GM13976 (cell line): ENCODE data around the gene OGFRL1.

Source experiments
- DNase-seq: peaks from one replicate; pipeline ENCODE4 v3.0.0; 2012; ENCODE audit warnings: low spot score
- in situ Hi-C: fragments of 300-500 bp; cut with MboI; formaldehyde crosslinking; loops from one replicate; pipeline ENCODE4 v1.12.0; 2022; ENCODE audit warnings: low sequenced_read_pairs, mixed read lengths, inconsistent platforms; ENCODE audit not compliant: unreplicated experiment
- TF ChIP-seq, protein P1 (sequence below): IDR thresholded peaks from 2 replicates; pipeline ENCODE4 v1.5.1; 2012; ENCODE audit warnings: borderline replicate concordance, mild to moderate bottlenecking; ENCODE audit not compliant: insufficient read depth; ENCODE audit errors: extremely low read depth, missing control alignments, control extremely low read depth

Gene OGFRL1

DNA sequence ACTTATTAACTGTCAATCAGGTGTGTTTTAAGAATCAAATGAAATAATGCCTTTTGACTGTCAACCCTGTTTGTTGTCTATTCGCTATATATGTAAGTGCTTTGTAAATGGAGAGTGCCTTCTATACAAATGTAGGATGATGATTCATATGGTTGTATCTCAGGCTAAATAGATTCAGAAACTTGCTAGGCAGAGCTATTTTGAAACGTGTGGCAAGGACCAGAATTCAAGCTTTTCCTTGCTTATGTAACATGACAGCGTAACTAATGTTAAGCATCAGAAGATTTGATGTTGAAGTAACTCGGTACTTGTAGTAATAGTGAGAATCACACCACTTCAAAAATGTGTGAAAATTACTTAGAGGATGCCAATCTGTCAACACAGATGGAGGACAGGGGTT, 3.4 kb downstream of the OGFRL1 start:
- TF ChIP-seq, protein P1, sequence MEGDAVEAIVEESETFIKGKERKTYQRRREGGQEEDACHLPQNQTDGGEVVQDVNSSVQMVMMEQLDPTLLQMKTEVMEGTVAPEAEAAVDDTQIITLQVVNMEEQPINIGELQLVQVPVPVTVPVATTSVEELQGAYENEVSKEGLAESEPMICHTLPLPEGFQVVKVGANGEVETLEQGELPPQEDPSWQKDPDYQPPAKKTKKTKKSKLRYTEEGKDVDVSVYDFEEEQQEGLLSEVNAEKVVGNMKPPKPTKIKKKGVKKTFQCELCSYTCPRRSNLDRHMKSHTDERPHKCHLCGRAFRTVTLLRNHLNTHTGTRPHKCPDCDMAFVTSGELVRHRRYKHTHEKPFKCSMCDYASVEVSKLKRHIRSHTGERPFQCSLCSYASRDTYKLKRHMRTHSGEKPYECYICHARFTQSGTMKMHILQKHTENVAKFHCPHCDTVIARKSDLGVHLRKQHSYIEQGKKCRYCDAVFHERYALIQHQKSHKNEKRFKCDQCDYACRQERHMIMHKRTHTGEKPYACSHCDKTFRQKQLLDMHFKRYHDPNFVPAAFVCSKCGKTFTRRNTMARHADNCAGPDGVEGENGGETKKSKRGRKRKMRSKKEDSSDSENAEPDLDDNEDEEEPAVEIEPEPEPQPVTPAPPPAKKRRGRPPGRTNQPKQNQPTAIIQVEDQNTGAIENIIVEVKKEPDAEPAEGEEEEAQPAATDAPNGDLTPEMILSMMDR: no peak
- in situ Hi-C loops: no loop called here
- no peak for DNase-seq

DNA sequence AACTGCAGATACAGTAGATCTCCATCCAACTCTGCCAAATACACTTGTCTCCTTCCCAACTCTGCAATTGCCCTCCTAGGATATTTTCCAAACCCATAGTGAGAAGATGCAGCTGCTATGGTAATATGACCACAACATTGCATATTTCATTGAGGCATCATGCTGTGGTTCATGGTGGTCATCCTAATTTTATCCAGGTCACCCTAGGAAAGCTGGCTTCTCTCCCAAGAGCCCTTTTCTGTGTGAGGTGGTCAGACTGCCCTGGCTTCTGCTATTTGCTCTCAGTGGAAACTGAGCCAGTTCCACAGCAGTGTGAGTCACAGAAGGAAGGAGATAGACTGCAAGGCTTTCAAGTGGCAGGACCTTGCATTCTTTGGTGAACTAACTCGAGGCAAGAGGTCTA, 5.5 kb downstream of the OGFRL1 start:
- in situ Hi-C loops: no loop called here
- DNase-seq: no peak
- TF ChIP-seq, protein P1: no peak

- in situ Hi-C loops: no loop called here
- no peak for DNase-seq
- TF ChIP-seq, protein P1: no peak
These were observed 9.8 kb downstream of the OGFRL1 start for GRCh38 chr6:71298459-71298858.

DNA sequence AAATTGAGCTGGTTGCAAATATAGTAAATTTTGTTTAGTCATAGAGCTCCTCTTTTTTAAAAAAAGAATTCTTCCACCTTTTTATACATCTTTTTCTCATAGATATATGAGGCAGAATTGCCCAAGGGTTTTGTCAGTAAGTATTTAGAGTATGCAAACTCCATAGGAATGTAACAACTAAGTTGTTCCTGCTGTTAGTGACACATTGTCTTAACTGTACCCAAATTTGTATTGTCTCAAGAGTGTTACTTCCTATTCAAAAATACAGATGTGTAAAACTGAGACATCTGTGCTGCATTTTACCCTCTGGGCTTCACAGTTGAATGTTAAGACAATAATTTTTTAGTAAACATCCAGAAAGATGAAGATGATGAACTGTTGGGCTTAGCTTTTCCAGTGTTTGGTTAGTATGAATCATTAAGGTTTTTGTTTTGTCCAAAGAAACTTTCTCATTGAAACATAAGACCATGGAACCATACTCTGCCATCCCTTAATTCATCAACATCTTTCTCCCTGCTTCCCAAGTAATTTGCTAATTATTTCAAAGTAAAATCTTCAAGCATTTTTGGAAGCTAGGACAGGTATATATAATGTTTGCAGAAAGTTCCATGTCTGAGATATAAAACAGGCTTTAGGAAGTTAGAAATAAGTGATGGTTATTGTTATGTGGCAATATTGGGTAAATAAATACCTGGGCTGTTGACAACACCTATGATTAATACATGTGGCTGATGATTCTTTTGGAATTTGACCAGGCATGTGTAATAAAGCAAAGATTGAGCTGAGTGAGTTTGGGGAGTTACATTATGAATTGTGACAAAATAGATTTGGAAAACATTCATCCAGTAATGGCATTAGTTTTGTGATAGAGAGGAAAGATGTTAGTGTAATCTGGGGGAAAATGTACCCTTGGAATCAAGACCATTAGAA, 11.2 kb downstream of the OGFRL1 start:
- in situ Hi-C loops: no loop called here
- DNase-seq: no peak
- TF ChIP-seq, protein P1: no peak

GRCh38 chr6:71300561-71301168, 12.1 kb downstream of the OGFRL1 start:
- in situ Hi-C loops: no loop called here
- TF ChIP-seq, protein P1: no peak
- no peak for DNase-seq

- no peak for DNase-seq
- in situ Hi-C loops: no loop called here
- TF ChIP-seq, protein P1: no peak
These were observed 12.9 kb downstream of the OGFRL1 start for GRCh38 chr6:71301546-71301945.
